ENCODE measurements around the gene MINK1. TPM values are rescaled to one million over a fixed set of nuclear protein-coding genes. Genes with fewer than 3 reads are reported as not detected.

MINK1 gene
- total RNA-seq, 1 donor from 2014 or later, result 63.2 TPM

GRCh38 chr17:4891411-4892410 is 58.6 kb downstream of the MINK1 start:
- Histone ChIP-seq H3K79me2 (ENCODE audit: insufficient read depth, low read length) (no peaks in the 10 kb centered on the region), H3K9me3 (ENCODE audit: insufficient read depth, low read depth, low read length) (no peaks in the 10 kb centered on the region), H4K20me1 (ENCODE audit: insufficient read depth, low read length) (peaks cover 3% of the 10 kb centered on the region), H3K4me2 (ENCODE audit: low read length) (no peak overlapping the region), H3K27me3 (ENCODE audit: insufficient read depth, low read length) (no peaks in the 10 kb centered on the region), H2AFZ (ENCODE audit: low read depth, low read length) (no peak overlapping the region), H3K36me3 (ENCODE audit: insufficient read depth, low read length) (peaks cover 14% of the 10 kb centered on the region), H3K4me1 (ENCODE audit: insufficient read depth, low read length) (no peaks in the 10 kb centered on the region), H3K4me3 (ENCODE audit: insufficient read depth, low read depth, low read length) (no peak overlapping the region), H3K27ac (ENCODE audit: low read depth, low read length) (no peak overlapping the region), H3K9ac (ENCODE audit: low read length) (no peak overlapping the region)
- no peaks in the 10 kb centered on the region for H3K4me1 Mint-ChIP-seq (ENCODE audit: low read depth, unreplicated experiment)
- peaks cover 9% of the 10 kb centered on the region for H3K36me3 Mint-ChIP-seq (ENCODE audit: low read depth, unreplicated experiment)
- H3K4me3 Mint-ChIP-seq (ENCODE audit: unreplicated experiment), result no peak overlapping the region
- FAIRE-seq (no peak), DNase-seq (ENCODE audit: low read depth) (no peak)
- H3K27me3 Mint-ChIP-seq (ENCODE audit: low read depth, unreplicated experiment), result no peaks in the 10 kb centered on the region
- peak overlapping the region; percentile 62 for H3K27ac Mint-ChIP-seq (ENCODE audit: unreplicated experiment)
- H3K9me3 Mint-ChIP-seq (ENCODE audit: unreplicated experiment), result no peaks in the 10 kb centered on the region
- TF ChIP-seq CTCF (IDR thresholded peaks at IDR 0.05; ENCODE audit: insufficient read depth, low read depth, low read length), result no peak

GRCh38 chr17:4892499-4893221 is 59.5 kb downstream of the MINK1 start:
- DNase-seq (ENCODE audit: low read depth), result no peak
- no peak overlapping the region for H3K4me3 Mint-ChIP-seq (ENCODE audit: unreplicated experiment)
- no peaks in the 10 kb centered on the region for H3K27me3 Mint-ChIP-seq (ENCODE audit: low read depth, unreplicated experiment)

More at GRCh38 chr17:4892499-4893221, 59.5 kb downstream of the MINK1 start:
- H3K79me2 ChIP-seq (ENCODE audit: insufficient read depth, low read length), result no peaks in the 10 kb centered on the region
- Mint-ChIP-seq H3K36me3 (ENCODE audit: low read depth, unreplicated experiment) (peaks cover 9% of the 10 kb centered on the region), H3K4me1 (ENCODE audit: low read depth, unreplicated experiment) (no peaks in the 10 kb centered on the region), H3K27ac (ENCODE audit: unreplicated experiment) (peak overlapping the region; percentile 26), H3K9me3 (ENCODE audit: unreplicated experiment) (no peaks in the 10 kb centered on the region)
- no peaks in the 10 kb centered on the region for H3K27me3 ChIP-seq (ENCODE audit: insufficient read depth, low read length)
- H3K4me3 ChIP-seq (ENCODE audit: insufficient read depth, low read depth, low read length), result no peak overlapping the region
- no peak for FAIRE-seq
- H2AFZ ChIP-seq (ENCODE audit: low read depth, low read length), result no peak overlapping the region
- no peak overlapping the region for H3K27ac ChIP-seq (ENCODE audit: low read depth, low read length)
- no peak overlapping the region for H3K4me2 ChIP-seq (ENCODE audit: low read length)
- H3K9ac ChIP-seq (ENCODE audit: low read length), result no peak overlapping the region
- H3K9me3 ChIP-seq (ENCODE audit: insufficient read depth, low read depth, low read length), result no peaks in the 10 kb centered on the region
- TF ChIP-seq EZH2 (IDR thresholded peaks at IDR 0.05; ENCODE audit: insufficient read depth, low read length) (no peak), CTCF (IDR thresholded peaks at IDR 0.05; ENCODE audit: insufficient read depth, low read depth, low read length) (no peak)
- peaks cover 14% of the 10 kb centered on the region for H3K36me3 ChIP-seq (ENCODE audit: insufficient read depth, low read length)
- H3K4me1 ChIP-seq (ENCODE audit: insufficient read depth, low read length), result no peaks in the 10 kb centered on the region
- H4K20me1 ChIP-seq (ENCODE audit: insufficient read depth, low read length), result peaks cover 6% of the 10 kb centered on the region
